GM18909 (cell line): ENCODE data around the gene RAPGEF1.

ENCODE experiments used
- ATAC-seq: cut with Tn5 transposase; IDR thresholded peaks from one replicate; pipeline ENCODE4 v1.9.1; 2021; ENCODE audit warnings: mild to moderate bottlenecking; ENCODE audit not compliant: unreplicated experiment, poor library complexity

Gene RAPGEF1

GRCh38 chr9:131708226-131709002 is 31.5 kb downstream of the RAPGEF1 start:
- ATAC-seq = no peak

- ATAC-seq = no peak
These were observed 32.1 kb downstream of the RAPGEF1 start for GRCh38 chr9:131707733-131708157.

GRCh38 chr9:131707050-131707449 is 32.8 kb downstream of the RAPGEF1 start:
- no peak for ATAC-seq

- no peak for ATAC-seq
These were observed 33.3 kb downstream of the RAPGEF1 start for GRCh38 chr9:131706608-131706970.

GRCh38 chr9:131704988-131705387 is 34.9 kb downstream of the RAPGEF1 start:
- ATAC-seq = no peak

- no peak for ATAC-seq
These were observed 35.5 kb downstream of the RAPGEF1 start for GRCh38 chr9:131704141-131704983.

- no peak for ATAC-seq
These were observed 36.2 kb downstream of the RAPGEF1 start for GRCh38 chr9:131703697-131704096.

GRCh38 chr9:131702911-131703310 is 37.0 kb downstream of the RAPGEF1 start:
- ATAC-seq = no peak

GRCh38 chr9:131701789-131702337 is 38.0 kb downstream of the RAPGEF1 start:
- ATAC-seq = no peak

GRCh38 chr9:131701436-131701781 is 38.5 kb downstream of the RAPGEF1 start:
- no peak for ATAC-seq

- no peak for ATAC-seq
These were observed 39.0 kb downstream of the RAPGEF1 start for GRCh38 chr9:131700765-131701435.

GRCh38 chr9:131700076-131700475 is 39.8 kb downstream of the RAPGEF1 start:
- no peak for ATAC-seq

- ATAC-seq = no peak
These were observed 41.3 kb downstream of the RAPGEF1 start for GRCh38 chr9:131698618-131698985.

GRCh38 chr9:131697908-131698617 is 41.8 kb downstream of the RAPGEF1 start:
- no peak for ATAC-seq

- no peak for ATAC-seq
These were observed 42.8 kb downstream of the RAPGEF1 start for GRCh38 chr9:131697097-131697496.

- ATAC-seq = no peak
These were observed 43.9 kb downstream of the RAPGEF1 start for GRCh38 chr9:131695836-131696460.

- ATAC-seq = no peak
These were observed 44.5 kb downstream of the RAPGEF1 start for GRCh38 chr9:131695366-131695765.

- no peak for ATAC-seq
These were observed 46.0 kb downstream of the RAPGEF1 start for GRCh38 chr9:131693651-131694597.
